WTC11 (cell line): ENCODE measurements around the gene GRIN1. TPM values are rescaled to one million over a fixed set of nuclear protein-coding genes. Genes with fewer than 3 reads are reported as not detected.

Source experiments
- ATAC-seq: fragments of 200-7000 bp; cut with Tn5 transposase; 2 replicates; pipeline ENCODE4 v1.10.0; 2021; ENCODE audit warnings: mild to moderate bottlenecking, moderate library complexity
- CTCF ChIA-PET: fragments of 300-600 bp; sonication (Branson Sonifier 250); formaldehyde crosslinking; loops from one replicate; lab custom pipeline; 2021; ENCODE audit warnings: antibody characterized with exemption; lab: Charles Lee
- POLR2A ChIA-PET: fragments of 350-600 bp; sonication (Branson Sonifier 250); formaldehyde crosslinking; loops from one replicate; lab custom pipeline; 2021; ENCODE audit warnings: antibody characterized with exemption; lab: Charles Lee
- DNase-seq: peaks from one replicate; pipeline ENCODE4 v3.0.0; 2021; ENCODE audit warnings: low spot score
- H3K27ac Mint-ChIP-seq: 2 replicates; pipeline ENCODE4 v1.8.0; 2021; ENCODE audit warnings: mixed read lengths
- H3K27me3 Mint-ChIP-seq: 2 replicates; pipeline ENCODE4 v1.8.0; 2021; ENCODE audit warnings: low read depth, mild to moderate bottlenecking, moderate library complexity, mixed read lengths
- H3K36me3 Mint-ChIP-seq: 2 replicates; pipeline ENCODE4 v1.8.0; 2021; ENCODE audit warnings: mixed read lengths
- H3K4me1 Mint-ChIP-seq: 2 replicates; pipeline ENCODE4 v1.8.0; 2022; ENCODE audit warnings: mixed read lengths
- H3K4me3 Mint-ChIP-seq: 2 replicates; pipeline ENCODE4 v1.8.0; 2021; ENCODE audit warnings: mild to moderate bottlenecking, moderate library complexity, mixed read lengths
- H3K9me3 Mint-ChIP-seq: 2 replicates; pipeline ENCODE4 v1.8.0; 2021; ENCODE audit warnings: mixed read lengths
- ATF1 ChIP-seq: sonication (generic); formaldehyde crosslinking; IDR thresholded peaks from 2 replicates; pipeline ENCODE4 v1.8.1; 2023; ENCODE audit warnings: mild to moderate bottlenecking, moderate library complexity, missing genetic modification reagents
- CREB1 ChIP-seq: sonication (generic); formaldehyde crosslinking; IDR thresholded peaks from 2 replicates; pipeline ENCODE4 v1.8.0; 2023; ENCODE audit warnings: mild to moderate bottlenecking, missing genetic modification reagents
- CTCF ChIP-seq: fragments of 200-600 bp; IDR thresholded peaks from 2 replicates; pipeline ENCODE4 v1.8.0; 2022; ENCODE audit warnings: antibody characterized with exemption
- ESRRA ChIP-seq: sonication (generic); formaldehyde crosslinking; IDR thresholded peaks from 2 replicates; pipeline ENCODE4 v1.8.1; 2022; ENCODE audit warnings: mild to moderate bottlenecking, missing genetic modification reagents, borderline replicate concordance
- GABPB1 ChIP-seq: sonication (generic); formaldehyde crosslinking; IDR thresholded peaks from 2 replicates; pipeline ENCODE4 v1.8.1; 2023; ENCODE audit warnings: mild to moderate bottlenecking, missing genetic modification reagents
- HMGA2 ChIP-seq: fragments of 250-450 bp; sonication (Bioruptor Pico); IDR thresholded peaks from 2 replicates; pipeline ENCODE4 v1.4.0; 2021; ENCODE audit warnings: mild to moderate bottlenecking, moderate library complexity
- HMGXB4 ChIP-seq: sonication (generic); formaldehyde crosslinking; IDR thresholded peaks from 2 replicates; pipeline ENCODE4 v1.8.1; 2023; ENCODE audit warnings: mild to moderate bottlenecking, moderate library complexity, missing genetic modification reagents
- MXD4 ChIP-seq: fragments of 250-450 bp; sonication (Bioruptor Pico); IDR thresholded peaks from 2 replicates; pipeline ENCODE4 v1.8.0; 2021; ENCODE audit warnings: mild to moderate bottlenecking, moderate library complexity, borderline replicate concordance
- NR3C1 ChIP-seq: sonication (generic); formaldehyde crosslinking; conservative IDR thresholded peaks from 2 replicates; pipeline ENCODE4 v1.8.1; 2023; ENCODE audit warnings: low read depth, mild to moderate bottlenecking, missing genetic modification reagents
- PRDM15 ChIP-seq: sonication (generic); formaldehyde crosslinking; IDR thresholded peaks from 2 replicates; pipeline ENCODE4 v1.8.0; 2022; ENCODE audit warnings: missing genetic modification reagents
- RORB ChIP-seq: fragments of 250-450 bp; sonication (Bioruptor Pico); IDR thresholded peaks from 2 replicates; pipeline ENCODE4 v1.9.0; 2021; ENCODE audit warnings: mild to moderate bottlenecking
- SOX15 ChIP-seq: fragments of 250-450 bp; sonication (Bioruptor Pico); IDR thresholded peaks from 2 replicates; pipeline ENCODE4 v1.9.0; 2021; ENCODE audit warnings: mild to moderate bottlenecking
- TEAD4 ChIP-seq: sonication (generic); formaldehyde crosslinking; IDR thresholded peaks from 2 replicates; pipeline ENCODE4 v1.8.0; 2022; ENCODE audit warnings: mild to moderate bottlenecking, missing genetic modification reagents
- TP53 ChIP-seq: sonication (generic); formaldehyde crosslinking; IDR thresholded peaks from 2 replicates; pipeline ENCODE4 v1.8.1; 2023; ENCODE audit warnings: mild to moderate bottlenecking, missing genetic modification reagents
- ZNF263 ChIP-seq: sonication (generic); formaldehyde crosslinking; IDR thresholded peaks from 2 replicates; pipeline ENCODE4 v1.8.1; 2022; ENCODE audit warnings: low read depth, mild to moderate bottlenecking, moderate library complexity, missing genetic modification reagents
- ZNF425 ChIP-seq: fragments of 250-450 bp; sonication (Bioruptor Pico); conservative IDR thresholded peaks from 2 replicates; pipeline ENCODE4 v1.9.0; 2021; ENCODE audit warnings: mild to moderate bottlenecking
- total RNA-seq: library from RNA; stranded (reverse); gene quantifications from 3 replicates; pipeline ENCODE4 v1.2.3, GENCODE V29; 2021

Gene GRIN1
- total RNA-seq, 1 experiment from 2014 or later: 4.1 TPM

GRCh38 chr9:137146527-137146918, 7.6 kb downstream of the GRIN1 start:
- ATAC-seq (no peak), DNase-seq (peak; percentile 11)
- ChIA-PET POLR2A (no interaction called here), CTCF (interaction anchor here (1.5 to 1.8 kb wide), 3 partner anchors 29 to 117 kb away, joined by 3 to 8 read pairs (median 6); no protein-coding TSS in a partner anchor)
- TF ChIP-seq MXD4 (CRISPR knock-in tag) (no peak), GABPB1 (CRISPR knock-in tag) (no peak), NR3C1 (CRISPR knock-in tag) (no peak), TEAD4 (CRISPR knock-in tag) (no peak), ESRRA (CRISPR knock-in tag) (no peak), ATF1 (CRISPR knock-in tag) (no peak), HMGA2 (no peak), TP53 (CRISPR knock-in tag) (no peak), HMGXB4 (CRISPR knock-in tag) (no peak)
- TF ChIP-seq, all 79 proteins: peak for 0
- H3K36me3 Mint-ChIP-seq: no peaks in the 10 kb centered on the region
- H3K9me3 Mint-ChIP-seq: no peaks in the 10 kb centered on the region
- no peak overlapping the region for H3K4me3 Mint-ChIP-seq
- H3K4me1 Mint-ChIP-seq: no peaks in the 10 kb centered on the region; the same call in 1 of the 2 replicates
- H3K27me3 Mint-ChIP-seq: peaks cover 22% of the 10 kb centered on the region
- no peak overlapping the region for H3K27ac Mint-ChIP-seq

GRCh38 chr9:137147091-137147792, 8.3 kb downstream of the GRIN1 start:
- ATAC-seq: no peak
- DNase-seq: no peak
- Mint-ChIP-seq H3K9me3 (no peaks in the 10 kb centered on the region), H3K4me3 (no peak overlapping the region), H3K27me3 (peaks cover 15% of the 10 kb centered on the region), H3K27ac (no peak overlapping the region), H3K36me3 (no peaks in the 10 kb centered on the region), H3K4me1 (no peaks in the 10 kb centered on the region; the same call in 1 of the 2 replicates)
- ChIA-PET POLR2A (no interaction called here), CTCF (interaction anchor here (0.9 to 1.8 kb wide), 3 partner anchors 20 to 79 kb away, joined by 3 to 8 read pairs (median 6); no protein-coding TSS in a partner anchor)
- no peak for TF ChIP-seq PRDM15 (CRISPR knock-in tag)
- no peak for TF ChIP-seq TP53 (CRISPR knock-in tag)
- no peak for TF ChIP-seq ZNF263 (CRISPR knock-in tag)
- TF ChIP-seq RORB: no peak
- no peak for TF ChIP-seq SOX15 (CRISPR knock-in tag)
- TF ChIP-seq CTCF: no peak
- TF ChIP-seq ZNF425 (CRISPR knock-in tag): no peak
- no peak for TF ChIP-seq CREB1 (CRISPR knock-in tag)
